Measurements from ENCODE around the gene SDHB.

SDHB gene

GRCh38 chr1:16988210-16988609 lies 65.6 kb downstream of the SDHB start:
- H4K20me1 ChIP-seq (ENCODE audit: low read depth, low read length) = no peaks in the 10 kb centered on the region
- no peaks in the 10 kb centered on the region for H3K36me3 ChIP-seq (ENCODE audit: low read length)
- no peak overlapping the region for H3K4me3 ChIP-seq (ENCODE audit: insufficient read depth, low read length, poor library complexity, severe bottlenecking)

DNA sequence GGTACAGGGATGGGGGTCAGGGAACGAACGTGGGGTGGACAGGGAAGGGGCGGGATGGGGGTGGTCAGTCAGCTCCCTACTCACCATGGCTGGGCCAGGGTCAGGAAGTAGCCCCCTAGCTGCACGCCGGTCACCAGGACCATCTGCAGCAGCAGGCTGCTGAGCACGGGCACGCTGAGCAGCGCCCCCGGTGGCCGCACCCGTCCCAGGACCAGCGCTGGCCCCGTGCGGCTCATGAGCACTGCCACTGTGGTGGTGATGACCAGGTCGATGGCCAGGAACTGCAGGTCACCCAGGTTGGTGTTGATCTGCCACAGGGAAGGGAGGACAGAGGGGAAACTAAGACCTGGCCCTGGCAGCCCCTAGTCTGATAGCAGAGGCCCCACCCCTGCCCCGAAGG lies 66.9 kb downstream of the SDHB start:
- H3K36me3 ChIP-seq (ENCODE audit: low read length) = no peaks in the 10 kb centered on the region
- H3K4me2 ChIP-seq (ENCODE audit: low read depth, low read length, poor library complexity, severe bottlenecking) = no peak overlapping the region
- no peaks in the 10 kb centered on the region for H3K9me3 ChIP-seq (ENCODE audit: insufficient read depth, low read length)
- H3K4me3 ChIP-seq (ENCODE audit: insufficient read depth, low read length, poor library complexity, severe bottlenecking) = no peak overlapping the region
- H4K20me1 ChIP-seq (ENCODE audit: low read depth, low read length) = no peaks in the 10 kb centered on the region
- TF ChIP-seq CTCF (IDR thresholded peaks at IDR 0.05; ENCODE audit: insufficient read depth, low read length, poor library complexity, severe bottlenecking) (peak; percentile 50), EZH2phosphoT487 (conservative IDR thresholded peaks at IDR 0.05; ENCODE audit: low read length) (no peak)
- no peaks in the 10 kb centered on the region for H3K79me2 ChIP-seq (ENCODE audit: insufficient read depth, low read length)
- H3K9me2 ChIP-seq (replicated peaks; ENCODE audit: insufficient read depth, low read length) = no peaks in the 10 kb centered on the region
- H3K27ac ChIP-seq (ENCODE audit: low read depth, low read length) = no peak overlapping the region
- H3F3A ChIP-seq (ENCODE audit: insufficient read depth) = no peaks in the 10 kb centered on the region
- H2AFZ ChIP-seq (ENCODE audit: low read depth, low read length, severe bottlenecking) = no peak overlapping the region
- no peak overlapping the region for H3K9ac ChIP-seq (ENCODE audit: low read length)
- H3K27me3 ChIP-seq (ENCODE audit: low read length) = no peaks in the 10 kb centered on the region

More at GRCh38 chr1:16988210-16988609, 65.6 kb downstream of the SDHB start:
- Histone ChIP-seq H3K9ac (ENCODE audit: low read length) (no peak overlapping the region), H3K27ac (ENCODE audit: low read depth, low read length) (no peak overlapping the region), H3K4me2 (ENCODE audit: low read depth, low read length, poor library complexity, severe bottlenecking) (no peak overlapping the region), H2AFZ (ENCODE audit: low read depth, low read length, severe bottlenecking) (no peak overlapping the region), H3K27me3 (ENCODE audit: low read length) (no peaks in the 10 kb centered on the region), H3K9me3 (ENCODE audit: insufficient read depth, low read length) (no peaks in the 10 kb centered on the region), H3K79me2 (ENCODE audit: insufficient read depth, low read length) (no peaks in the 10 kb centered on the region), H3F3A (ENCODE audit: insufficient read depth) (no peaks in the 10 kb centered on the region), H3K9me2 (replicated peaks; ENCODE audit: insufficient read depth, low read length) (no peaks in the 10 kb centered on the region)
- TF ChIP-seq CTCF (IDR thresholded peaks at IDR 0.05; ENCODE audit: insufficient read depth, low read length, poor library complexity, severe bottlenecking) (no peak), EZH2phosphoT487 (conservative IDR thresholded peaks at IDR 0.05; ENCODE audit: low read length) (no peak)

DNA sequence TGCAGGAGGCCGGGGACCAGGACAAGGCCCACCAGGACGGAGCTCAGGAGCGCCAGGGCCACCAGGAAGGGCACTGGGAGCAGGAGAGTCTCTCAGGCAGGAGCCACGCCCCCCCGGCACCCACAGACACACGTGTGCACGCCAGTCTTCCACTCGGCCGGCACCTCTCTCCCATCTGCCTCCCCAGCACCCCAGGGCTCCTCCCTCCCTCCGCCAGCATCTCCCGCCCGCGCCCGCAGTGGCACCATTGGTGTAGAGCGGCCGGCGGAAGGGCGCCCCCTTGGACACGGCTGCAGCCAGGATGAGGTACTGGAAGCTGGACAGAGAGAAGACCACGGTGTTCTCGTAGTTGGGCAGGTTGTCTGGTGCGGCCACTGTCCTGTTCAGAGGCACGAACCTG lies 67.3 kb downstream of the SDHB start:
- no peak overlapping the region for H3K27ac ChIP-seq (ENCODE audit: low read depth, low read length)
- no peak for TF ChIP-seq EZH2phosphoT487 (conservative IDR thresholded peaks at IDR 0.05; ENCODE audit: low read length)
- no peak for TF ChIP-seq CTCF (IDR thresholded peaks at IDR 0.05; ENCODE audit: insufficient read depth, low read length, poor library complexity, severe bottlenecking)

More for the DNA sequence above, 67.3 kb downstream of the SDHB start:
- no peak overlapping the region for H3K4me3 ChIP-seq (ENCODE audit: insufficient read depth, low read length, poor library complexity, severe bottlenecking)
- H3K36me3 ChIP-seq (ENCODE audit: low read length) = no peaks in the 10 kb centered on the region
- H3K9me3 ChIP-seq (ENCODE audit: insufficient read depth, low read length) = no peaks in the 10 kb centered on the region
- H3K9me2 ChIP-seq (replicated peaks; ENCODE audit: insufficient read depth, low read length) = no peaks in the 10 kb centered on the region
- H3K27me3 ChIP-seq (ENCODE audit: low read length) = no peaks in the 10 kb centered on the region
- no peaks in the 10 kb centered on the region for H3K79me2 ChIP-seq (ENCODE audit: insufficient read depth, low read length)
- no peak overlapping the region for H3K4me2 ChIP-seq (ENCODE audit: low read depth, low read length, poor library complexity, severe bottlenecking)
- H4K20me1 ChIP-seq (ENCODE audit: low read depth, low read length) = no peaks in the 10 kb centered on the region
- no peaks in the 10 kb centered on the region for H3F3A ChIP-seq (ENCODE audit: insufficient read depth)
- no peak overlapping the region for H2AFZ ChIP-seq (ENCODE audit: low read depth, low read length, severe bottlenecking)
- H3K9ac ChIP-seq (ENCODE audit: low read length) = no peak overlapping the region
